ENCODE results near the gene PAFAH1B2.

PAFAH1B2 gene

DNA sequence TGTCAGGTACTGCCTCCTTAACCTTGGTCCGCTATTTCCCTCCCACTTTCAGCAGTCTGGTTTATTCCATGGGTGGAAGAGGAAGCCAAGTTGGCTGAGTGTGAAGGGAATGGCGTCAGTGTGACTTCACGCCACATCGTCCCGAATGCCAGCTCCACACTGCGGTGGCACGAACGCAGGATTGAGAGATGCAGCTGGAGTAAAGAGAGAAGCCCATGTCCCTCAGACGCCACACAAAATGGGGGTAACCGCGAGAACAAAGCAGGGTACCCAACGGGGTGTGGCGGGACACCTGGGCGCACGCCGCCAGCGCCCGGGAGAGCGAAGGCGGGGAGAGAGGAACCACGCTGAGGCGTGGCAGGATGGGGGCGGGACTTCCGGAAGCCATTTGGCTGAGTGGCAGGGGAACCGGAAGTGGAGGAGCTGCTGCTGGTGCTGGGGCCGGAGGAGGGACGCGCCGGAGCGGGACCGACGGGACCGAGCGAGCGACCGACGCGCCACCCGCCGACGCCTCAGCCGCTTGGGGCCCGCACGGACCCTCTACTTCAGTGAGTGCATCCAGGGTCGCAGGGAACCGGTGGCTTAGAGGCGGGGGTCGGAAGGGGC, at the start of gene PAFAH1B2:
PAFAH1B2 (plus strand) TSS at position 417 of the 606 bp plus-strand sequence. CDS start 8,161 bp downstream, outside the sequence.
- Mint-ChIP-seq H3K27ac (peak within 1 kb of the TSS; percentile 93), H3K4me3 (peak within 1 kb of the TSS; percentile 96), H3K36me3 (ENCODE audit: low read depth) (peaks cover 23% of the 10 kb centered on the region), H3K4me1 (ENCODE audit: low read depth) (peaks cover 27% of the 10 kb centered on the region), H3K9me3 (no peaks in the 10 kb centered on the region), H3K27me3 (ENCODE audit: low read depth) (peaks cover 19% of the 10 kb centered on the region)
- peak; percentile 94 for DNase-seq (ENCODE audit: low spot score)

DNA sequence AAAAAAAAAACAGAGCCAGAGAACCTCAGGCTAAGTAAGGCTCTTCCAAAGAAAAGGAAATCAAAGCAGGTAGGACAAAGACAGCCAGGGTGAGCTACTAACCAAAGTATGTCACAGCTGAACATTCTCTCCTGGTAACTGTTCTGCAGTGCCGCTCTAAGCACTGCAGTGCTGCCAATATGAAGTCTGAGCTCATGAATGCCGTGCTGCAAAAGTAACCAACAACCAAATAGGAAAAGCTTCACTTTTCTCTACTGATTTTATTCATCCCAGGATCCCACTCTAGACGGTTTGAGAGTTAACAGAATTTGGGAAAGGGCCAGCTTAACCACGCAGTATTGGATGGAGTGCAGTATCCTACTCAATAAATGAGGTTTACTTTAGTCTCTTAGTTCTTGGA, 49.3 kb upstream of the PAFAH1B2 start:
- Mint-ChIP-seq H3K4me1 (ENCODE audit: low read depth) (peaks cover 63% of the 10 kb centered on the region), H3K27ac (peak overlapping the region; percentile 13), H3K27me3 (ENCODE audit: low read depth) (no peaks in the 10 kb centered on the region), H3K4me3 (peak overlapping the region; percentile 10), H3K9me3 (peaks cover 5% of the 10 kb centered on the region), H3K36me3 (ENCODE audit: low read depth) (peaks cover 11% of the 10 kb centered on the region)
- DNase-seq (ENCODE audit: low spot score): no peak

GRCh38 chr11:117095284-117096161, 48.6 kb upstream of the PAFAH1B2 start:
- peaks cover 11% of the 10 kb centered on the region for H3K36me3 Mint-ChIP-seq (ENCODE audit: low read depth)
- no peak for DNase-seq (ENCODE audit: low spot score)
- H3K4me1 Mint-ChIP-seq (ENCODE audit: low read depth): peaks cover 60% of the 10 kb centered on the region

GRCh38 chr11:117096201-117096991, 47.7 kb upstream of the PAFAH1B2 start:
- H3K4me1 Mint-ChIP-seq (ENCODE audit: low read depth): peaks cover 59% of the 10 kb centered on the region
- peak overlapping the region; percentile 92 for H3K4me3 Mint-ChIP-seq
- DNase-seq (ENCODE audit: low spot score): peak; percentile 29
- H3K36me3 Mint-ChIP-seq (ENCODE audit: low read depth): peaks cover 11% of the 10 kb centered on the region
- peak overlapping the region; percentile 82 for H3K27ac Mint-ChIP-seq
- peaks cover 5% of the 10 kb centered on the region for H3K9me3 Mint-ChIP-seq
- peaks cover 5% of the 10 kb centered on the region for H3K27me3 Mint-ChIP-seq (ENCODE audit: low read depth)

More at GRCh38 chr11:117095284-117096161, 48.6 kb upstream of the PAFAH1B2 start:
- H3K27me3 Mint-ChIP-seq (ENCODE audit: low read depth): peaks cover 3% of the 10 kb centered on the region
- H3K4me3 Mint-ChIP-seq: peak overlapping the region; percentile 92
- peak overlapping the region; percentile 82 for H3K27ac Mint-ChIP-seq
- H3K9me3 Mint-ChIP-seq: peaks cover 5% of the 10 kb centered on the region

GRCh38 chr11:117097014-117097388, 47.1 kb upstream of the PAFAH1B2 start:
- Mint-ChIP-seq H3K36me3 (ENCODE audit: low read depth) (peaks cover 8% of the 10 kb centered on the region), H3K4me3 (peak overlapping the region; percentile 92), H3K9me3 (peaks cover 4% of the 10 kb centered on the region), H3K27ac (peak overlapping the region; percentile 82), H3K4me1 (ENCODE audit: low read depth) (peaks cover 59% of the 10 kb centered on the region), H3K27me3 (ENCODE audit: low read depth) (peaks cover 5% of the 10 kb centered on the region)
- DNase-seq (ENCODE audit: low spot score): no peak

DNA sequence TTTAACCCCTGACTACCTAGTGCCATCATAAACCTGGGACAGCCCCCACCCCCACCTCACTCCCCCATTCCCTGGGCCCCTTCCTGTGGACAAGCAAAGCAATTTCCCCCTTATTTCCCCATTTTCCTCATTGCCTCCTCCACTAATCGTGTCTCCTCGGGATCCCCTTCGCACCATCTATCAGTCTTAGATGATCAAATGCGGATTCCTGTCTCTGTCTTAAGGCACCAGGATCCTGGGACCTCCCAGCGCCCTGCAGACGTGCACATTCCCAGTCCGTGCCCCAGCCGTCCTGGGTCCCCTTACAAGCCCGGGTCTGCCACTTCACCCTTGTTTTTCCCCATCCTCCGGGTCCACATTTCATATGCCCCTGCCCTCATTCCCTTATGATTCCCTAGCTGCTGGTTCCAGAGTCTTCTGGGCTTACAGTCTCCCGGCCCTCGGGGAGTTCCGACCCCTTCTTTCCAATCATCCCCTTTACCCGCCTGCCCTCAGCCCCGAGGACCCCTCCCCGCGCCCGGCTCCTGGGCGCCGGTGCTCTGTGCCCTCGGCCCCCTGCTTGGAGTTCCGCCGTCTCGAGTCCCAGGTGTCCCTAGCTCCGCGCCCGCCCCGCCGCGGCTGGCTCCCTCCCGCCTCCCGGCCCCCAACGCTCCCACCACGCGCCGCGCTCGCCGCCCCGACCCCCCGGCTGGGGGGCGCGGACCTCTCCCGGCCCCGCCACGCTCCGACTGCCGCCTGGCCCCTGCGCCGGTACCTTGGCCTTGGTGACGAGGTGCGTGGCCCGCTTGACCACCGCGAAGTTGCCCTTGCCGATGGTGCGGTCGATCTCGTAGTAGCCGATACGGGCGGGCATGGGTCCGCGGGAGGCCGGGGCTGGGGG, 46.5 kb upstream of the PAFAH1B2 start:
- peaks cover 52% of the 10 kb centered on the region for H3K4me1 Mint-ChIP-seq (ENCODE audit: low read depth)
- no peak for DNase-seq (ENCODE audit: low spot score)
- H3K27ac Mint-ChIP-seq: peak overlapping the region; percentile 82
- H3K9me3 Mint-ChIP-seq: no peaks in the 10 kb centered on the region
- peaks cover 2% of the 10 kb centered on the region for H3K36me3 Mint-ChIP-seq (ENCODE audit: low read depth)
- peaks cover 5% of the 10 kb centered on the region for H3K27me3 Mint-ChIP-seq (ENCODE audit: low read depth)
- H3K4me3 Mint-ChIP-seq: peak overlapping the region; percentile 92

GRCh38 chr11:117098269-117099232, 45.5 kb upstream of the PAFAH1B2 start, which contains the start of gene SIK3:
TSS of gene SIK3 (minus strand) at chr11:117098428. CDS start at chr11:117098415, 13 bp downstream.
- peak; percentile 91 for DNase-seq (ENCODE audit: low spot score)
- H3K9me3 Mint-ChIP-seq: no peaks in the 10 kb centered on the region
- peak within 1 kb of the TSS; percentile 92 for H3K4me3 Mint-ChIP-seq
- peak within 1 kb of the TSS; percentile 92 for H3K27ac Mint-ChIP-seq
- H3K4me1 Mint-ChIP-seq (ENCODE audit: low read depth): peaks cover 44% of the 10 kb centered on the region
- peaks cover 5% of the 10 kb centered on the region for H3K27me3 Mint-ChIP-seq (ENCODE audit: low read depth)
- no peaks in the 10 kb centered on the region for H3K36me3 Mint-ChIP-seq (ENCODE audit: low read depth)

GRCh38 chr11:117099696-117100095, 44.4 kb upstream of the PAFAH1B2 start:
- H3K27me3 Mint-ChIP-seq (ENCODE audit: low read depth): peaks cover 5% of the 10 kb centered on the region
- H3K27ac Mint-ChIP-seq: peak overlapping the region; percentile 76
- no peaks in the 10 kb centered on the region for H3K9me3 Mint-ChIP-seq
- peaks cover 38% of the 10 kb centered on the region for H3K4me1 Mint-ChIP-seq (ENCODE audit: low read depth)
- no peak for DNase-seq (ENCODE audit: low spot score)
- no peaks in the 10 kb centered on the region for H3K36me3 Mint-ChIP-seq (ENCODE audit: low read depth)
- peak overlapping the region; percentile 85 for H3K4me3 Mint-ChIP-seq

DNA sequence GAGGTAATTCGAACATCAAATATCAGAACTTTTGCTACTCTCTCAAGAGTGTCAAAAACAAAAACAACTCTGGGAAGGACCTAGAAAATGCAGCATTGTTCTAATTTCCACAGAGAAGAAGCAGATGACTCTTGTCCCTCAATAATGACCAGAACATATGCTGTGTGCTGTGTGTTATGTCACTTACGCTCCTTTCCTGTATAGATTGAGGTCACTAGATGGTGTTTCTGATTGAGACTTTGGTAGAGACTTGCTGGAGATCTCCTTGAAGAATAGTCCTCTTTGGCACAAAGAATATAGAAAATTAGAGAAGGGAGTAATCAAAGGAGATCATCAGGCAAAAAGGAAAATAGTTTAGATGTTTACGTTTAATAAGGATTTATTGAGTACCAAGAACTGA, 43.5 kb upstream of the PAFAH1B2 start:
- Mint-ChIP-seq H3K4me3 (no peak overlapping the region), H3K27me3 (ENCODE audit: low read depth) (peaks cover 5% of the 10 kb centered on the region), H3K27ac (peak overlapping the region; percentile 48), H3K9me3 (no peaks in the 10 kb centered on the region), H3K36me3 (ENCODE audit: low read depth) (no peaks in the 10 kb centered on the region), H3K4me1 (ENCODE audit: low read depth) (peaks cover 31% of the 10 kb centered on the region)
- no peak for DNase-seq (ENCODE audit: low spot score)

- H3K4me1 Mint-ChIP-seq (ENCODE audit: low read depth): peaks cover 4% of the 10 kb centered on the region
- H3K36me3 Mint-ChIP-seq (ENCODE audit: low read depth): no peaks in the 10 kb centered on the region
- no peak overlapping the region for H3K27ac Mint-ChIP-seq
- DNase-seq (ENCODE audit: low spot score): no peak
- no peaks in the 10 kb centered on the region for H3K9me3 Mint-ChIP-seq
- H3K27me3 Mint-ChIP-seq (ENCODE audit: low read depth): no peaks in the 10 kb centered on the region
- no peak overlapping the region for H3K4me3 Mint-ChIP-seq
Observed at GRCh38 chr11:117107701-117108590, 36.1 kb upstream of the PAFAH1B2 start.

- Mint-ChIP-seq H3K9me3 (no peaks in the 10 kb centered on the region), H3K27ac (no peak overlapping the region), H3K27me3 (ENCODE audit: low read depth) (no peaks in the 10 kb centered on the region), H3K4me3 (no peak overlapping the region), H3K4me1 (ENCODE audit: low read depth) (peaks cover 4% of the 10 kb centered on the region), H3K36me3 (ENCODE audit: low read depth) (no peaks in the 10 kb centered on the region)
- DNase-seq (ENCODE audit: low spot score): no peak
Observed at GRCh38 chr11:117110294-117110950, 33.7 kb upstream of the PAFAH1B2 start.
